Progenitor cell of endocrine pancreas (in vitro differentiated cells): ENCODE data around the gene OBSCN. TPM values are rescaled to one million over a fixed set of nuclear protein-coding genes. Genes with fewer than 3 reads are reported as not detected.

ENCODE experiments used
- DNase-seq: peaks from one replicate; pipeline ENCODE4 v3.0.0; 2021; ENCODE audit warnings: low spot score; ENCODE audit not compliant: unreplicated experiment
- H3K27ac Mint-ChIP-seq: 2 replicates; pipeline ENCODE4 v1.8.0; 2021; ENCODE audit warnings: mild to moderate bottlenecking, moderate library complexity, mixed read lengths
- H3K27me3 Mint-ChIP-seq: 2 replicates; pipeline ENCODE4 v1.8.0; 2021; ENCODE audit warnings: mixed read lengths
- H3K36me3 Mint-ChIP-seq: 2 replicates; pipeline ENCODE4 v1.8.0; 2022; ENCODE audit warnings: mixed read lengths; ENCODE audit not compliant: insufficient read depth
- H3K4me1 Mint-ChIP-seq: 2 replicates; pipeline ENCODE4 v1.8.0; 2021; ENCODE audit warnings: low read depth, mixed read lengths
- H3K4me3 Mint-ChIP-seq: 2 replicates; pipeline ENCODE4 v1.8.0; 2021; ENCODE audit warnings: low read depth, mild to moderate bottlenecking, moderate library complexity, mixed read lengths
- H3K9me3 Mint-ChIP-seq: 2 replicates; pipeline ENCODE4 v1.8.0; 2021; ENCODE audit warnings: low read depth, mixed read lengths
- CTCF ChIP-seq: fragments of 200-600 bp; sonication (generic); IDR thresholded peaks from one replicate; pipeline ENCODE4 v1.5.0; 2021; ENCODE audit warnings: antibody characterized with exemption, mild to moderate bottlenecking; ENCODE audit not compliant: unreplicated experiment
- total RNA-seq: library from RNA; stranded (reverse); gene quantifications from 2 replicates; pipeline ENCODE4 v1.2.1, GENCODE V29; 2021

Gene OBSCN
- total RNA-seq, 1 donor from 2014 or later: 57.5 TPM

GRCh38 chr1:228316589-228317387 is 108.9 kb downstream of the OBSCN start:
- Mint-ChIP-seq H3K27me3 (no peaks in the 10 kb centered on the region), H3K36me3 (peaks cover 4% of the 10 kb centered on the region), H3K27ac (no peak overlapping the region), H3K4me3 (no peak overlapping the region), H3K9me3 (peaks cover 4% of the 10 kb centered on the region), H3K4me1 (no peaks in the 10 kb centered on the region)
- DNase-seq: no peak
- TF ChIP-seq CTCF: no peak

GRCh38 chr1:228317411-228317828 is 109.6 kb downstream of the OBSCN start:
- H3K9me3 Mint-ChIP-seq: peaks cover 4% of the 10 kb centered on the region
- H3K36me3 Mint-ChIP-seq: peaks cover 4% of the 10 kb centered on the region
- no peak for TF ChIP-seq CTCF
- H3K4me1 Mint-ChIP-seq: no peaks in the 10 kb centered on the region
- no peak for DNase-seq
- H3K27me3 Mint-ChIP-seq: no peaks in the 10 kb centered on the region
- H3K4me3 Mint-ChIP-seq: no peak overlapping the region
- H3K27ac Mint-ChIP-seq: no peak overlapping the region

GRCh38 chr1:228317891-228318810 is 110.3 kb downstream of the OBSCN start:
- no peak overlapping the region for H3K4me3 Mint-ChIP-seq
- H3K36me3 Mint-ChIP-seq: peaks cover 5% of the 10 kb centered on the region
- no peak for DNase-seq
- peaks cover 2% of the 10 kb centered on the region for H3K4me1 Mint-ChIP-seq
- no peak overlapping the region for H3K27ac Mint-ChIP-seq
- no peak for TF ChIP-seq CTCF
- H3K9me3 Mint-ChIP-seq: no peaks in the 10 kb centered on the region
- H3K27me3 Mint-ChIP-seq: no peaks in the 10 kb centered on the region

- no peaks in the 10 kb centered on the region for H3K27me3 Mint-ChIP-seq
- TF ChIP-seq CTCF: no peak
Observed at GRCh38 chr1:228318823-228319241, 111.0 kb downstream of the OBSCN start.

GRCh38 chr1:228319352-228320088 is 111.7 kb downstream of the OBSCN start:
- DNase-seq: no peak
- no peak for TF ChIP-seq CTCF
- Mint-ChIP-seq H3K27me3 (no peaks in the 10 kb centered on the region), H3K27ac (no peak overlapping the region), H3K4me1 (peaks cover 2% of the 10 kb centered on the region), H3K9me3 (peaks cover 1% of the 10 kb centered on the region), H3K4me3 (no peak overlapping the region), H3K36me3 (peaks cover 15% of the 10 kb centered on the region)

More at GRCh38 chr1:228318823-228319241, 111.0 kb downstream of the OBSCN start:
- Mint-ChIP-seq H3K36me3 (peaks cover 11% of the 10 kb centered on the region), H3K27ac (no peak overlapping the region), H3K4me3 (no peak overlapping the region), H3K4me1 (peaks cover 2% of the 10 kb centered on the region), H3K9me3 (no peaks in the 10 kb centered on the region)
- no peak for DNase-seq
